ENCODE measurements around the gene AGMAT. TPM values are rescaled to one million over a fixed set of nuclear protein-coding genes. Genes with fewer than 3 reads are reported as not detected.

AGMAT gene
- total and polyA plus RNA-seq, 2 of the 8 experiments (the other 6 are each of a cell fraction or from before 2014, with no cell fraction given): 3.7 to 5.8 TPM

- Histone ChIP-seq H3K18ac (ENCODE audit: extremely low read depth, low read length) (no peak overlapping the region), H4K5ac (ENCODE audit: insufficient read length, low read depth, low read length) (no peak overlapping the region), H3K79me1 (ENCODE audit: low read depth, low read length) (no peaks in the 10 kb centered on the region), H3K4ac (replicated peaks; ENCODE audit: insufficient read length, low read depth, low read length) (no peak overlapping the region), H3K4me1 (replicated peaks in 1 of 4; ENCODE audit: control insufficient read depth in 3 of 4, insufficient read depth in 4 of 4, low read length in 3 of 4) (peaks cover 0 to 9% (median 3%) of the 10 kb centered on the region in 4 experiments; a peak in 3 of 7 replicates), H2BK5ac (ENCODE audit: low read depth, low read length) (no peak overlapping the region), H3K36me3 (ENCODE audit: control insufficient read depth in 2 of 4, insufficient read depth in 4 of 4, low read length in 3 of 4) (no peaks in the 10 kb centered on the region), H3K79me2 (ENCODE audit: control insufficient read depth in 1 of 2, insufficient read depth in 2 of 2, low read length in 2 of 2) (no peaks in the 10 kb centered on the region), H3K9me3 (ENCODE audit: insufficient read depth in 2 of 2, low read depth in 1 of 2, low read length in 1 of 2) (no peaks in the 10 kb centered on the region), H2AK5ac (ENCODE audit: low read depth, low read length) (no peak overlapping the region), H2BK12ac (ENCODE audit: low read depth, low read length) (no peak overlapping the region), H2AFZ (ENCODE audit: low read length) (no peak overlapping the region), H4K8ac (ENCODE audit: extremely low read depth, insufficient read depth, low read length) (no peak overlapping the region), H3K9ac (replicated peaks in 1 of 4; ENCODE audit: extremely low read depth in 1 of 4, low read depth in 3 of 4, low read length in 3 of 4) (no peak overlapping the region), H2BK15ac (ENCODE audit: low read length) (no peak overlapping the region), H3K4me3 (ENCODE audit: extremely low read depth in 1 of 4, insufficient read depth in 2 of 4, low read depth in 3 of 4, low read length in 4 of 4) (no peak overlapping the region), H4K20me1 (replicated peaks in 1 of 2; ENCODE audit: control insufficient read depth in 1 of 2, insufficient read depth in 2 of 2, low read length in 2 of 2) (no peaks in the 10 kb centered on the region), H4K91ac (replicated peaks; ENCODE audit: insufficient read length, low read length) (no peak overlapping the region), H2BK120ac (replicated peaks; ENCODE audit: low read depth, low read length) (no peak overlapping the region), H3K27me3 (replicated peaks in 1 of 4; ENCODE audit: control insufficient read depth in 3 of 4, extremely low read depth in 1 of 4, insufficient read depth in 3 of 4, low read length in 3 of 4) (no peaks in the 10 kb centered on the region), H3K14ac (ENCODE audit: insufficient read length) (no peak overlapping the region), H3K23ac (ENCODE audit: insufficient read length) (no peak overlapping the region), H3K4me2 (ENCODE audit: insufficient read depth in 1 of 2, low read depth in 2 of 2, low read length in 2 of 2) (no peak overlapping the region), H3K23me2 (ENCODE audit: low read depth, low read length) (peaks cover 6% of the 10 kb centered on the region; the same call in 1 of the 2 replicates), H3K56ac (replicated peaks; ENCODE audit: insufficient read length, low read depth, low read length) (no peak overlapping the region), H3K27ac (ENCODE audit: low read depth, low read length) (no peak overlapping the region), H2BK20ac (ENCODE audit: low read length) (no peak overlapping the region)
- no peak for FAIRE-seq
- 88% methylated on average over 2 of the region's 2 CpGs; no CpG with 5 or more reads in 1 of the 2 experiments for WGBS, 2 experiments (ENCODE audit: extremely low coverage in 1 of 2, insufficient coverage in 1 of 2, insufficient read length in 1 of 2, insufficient replicate concordance in 2 of 2, low coverage in 1 of 2, low lambda C conversion rate in 2 of 2, missing lambda C conversion rate in 1 of 2)
- ChIA-PET CTCF (ENCODE audit: partially characterized antibody) (interaction anchor here (1.1 kb wide), 1 partner anchor 35 kb away, joined by 3 read pairs; no protein-coding TSS in a partner anchor), POLR2A (ENCODE audit: partially characterized antibody) (interaction anchor here (0.8 kb wide), 2 partner anchors 10 to 14 kb away, joined by 3 read pairs; no protein-coding TSS in a partner anchor)
- no peak for DNase-seq (ENCODE audit: low read depth in 1 of 2, low spot score in 2 of 2)
- TF ChIP-seq TBP (IDR thresholded peaks at IDR 0.05; ENCODE audit: low read depth, low read length) (no peak), E2F6 (IDR thresholded peaks at IDR 0.05) (no peak), JUN (IDR thresholded peaks at IDR 0.05; ENCODE audit: low read depth, low read length) (no peak), JUND (IDR thresholded peaks at IDR 0.05; ENCODE audit: low read length) (no peak), RNF2 (IDR thresholded peaks at IDR 0.05; ENCODE audit: borderline replicate concordance, low read depth, low read length, missing control alignments, poor library complexity, severe bottlenecking) (no peak), POLR2A (IDR thresholded peaks at IDR 0.05; ENCODE audit: control extremely low read depth in 1 of 2, low read depth in 2 of 2, low read length in 2 of 2) (no peak), ATF3 (IDR thresholded peaks at IDR 0.05; ENCODE audit: insufficient read depth, low read depth, low read length) (no peak), TAF7 (optimal IDR thresholded peaks at IDR 0.05; ENCODE audit: borderline replicate concordance, low read depth, low read length) (no peak), SP1 (IDR thresholded peaks at IDR 0.05; ENCODE audit: low read depth, low read length) (no peak), KDM4A (IDR thresholded peaks at IDR 0.05; ENCODE audit: low read depth, low read length, severe bottlenecking) (no peak), SRF (IDR thresholded peaks at IDR 0.05; ENCODE audit: low read depth, low read length) (no peak), PHF8 (conservative IDR thresholded peaks at IDR 0.05; ENCODE audit: low read depth, low read length) (no peak), BCL11A (IDR thresholded peaks at IDR 0.05; ENCODE audit: low read depth in 2 of 2, low read length in 2 of 2) (no peak)
Observed at GRCh38 chr1:15598436-15598835, 13.6 kb upstream of the AGMAT start.
